Testis (tissue), 3 donors: Measurements from ENCODE around the gene MBTPS2. TPM values are rescaled to one million over a fixed set of nuclear protein-coding genes. Genes with fewer than 3 reads are reported as not detected.
"Not testable (repeated sequence)": the region's sequence is repeated elsewhere in the genome, so short reads cannot be mapped to it uniquely, and the experiment has no call there.

Source experiments
- DNase-seq: peaks from one replicate; pipeline ENCODE4 v3.0.0-alpha.2; 2019
- H3K27ac ChIP-seq, 2 donors: fragments of 200-600 bp; sonication (generic); one replicate each; pipeline ENCODE4 v1.5.1; 2019
- H3K27me3 ChIP-seq: fragments of 200-600 bp; sonication (generic); one replicate; pipeline ENCODE4 v1.5.1; 2019
- H3K36me3 ChIP-seq: fragments of 200-600 bp; sonication (generic); one replicate; pipeline ENCODE4 v1.5.1; 2017; ENCODE audit warnings: low read depth; ENCODE audit errors: missing control alignments
- H3K4me1 ChIP-seq: fragments of 200-600 bp; sonication (generic); one replicate; pipeline ENCODE4 v1.5.1; 2019
- H3K4me3 ChIP-seq, 2 donors: fragments of 200-600 bp; sonication (generic); one replicate each; pipeline ENCODE4 v1.5.1; 2017 to 2019
- H3K9me3 ChIP-seq: fragments of 200-600 bp; sonication (generic); one replicate; pipeline ENCODE4 v1.5.1; 2017
- CTCF ChIP-seq, 3 experiments: fragments of 450-650 bp in 2 of 3; fragments of 200-600 bp in 1 of 3; sonication (generic) in 1 of 3; IDR thresholded peaks; one replicate each; pipeline ENCODE4 v1.5.1; 2016 to 2019; ENCODE audit warnings: antibody characterized with exemption in 3 of 3, mild to moderate bottlenecking in 2 of 3, moderate library complexity in 1 of 3
- POLR2A ChIP-seq: fragments of 450-650 bp; IDR thresholded peaks from one replicate; pipeline ENCODE4 v1.6.1; 2017; ENCODE audit warnings: antibody characterized with exemption, mild to moderate bottlenecking, moderate library complexity
- WGBS, 2 donors: methylation state at CpG; one replicate each; pipeline ENCODE4 v1.1.5; 2018; 5-methylcytosine and 5-hydroxymethylcytosine counted together
- intact Hi-C: fragments of 100-400 bp; cut with DNase I; formaldehyde crosslinking; loops from one replicate; pipeline ENCODE4 v1.15.1; 2023; ENCODE audit warnings: low total_unique reads
- polyA plus RNA-seq: library from polyadenylated mRNA; stranded (reverse); fragments of 350-450 nt; fragmentation: Illumina TruSeq; extraction: RNeasy Lipid Tissue Mini Kit (QIAGEN cat#74804); gene quantifications from one replicate; pipeline ENCODE4 v1.2.3, GENCODE V29; 2014; ENCODE audit warnings: low read depth, low replicate concordance; ENCODE audit not compliant: insufficient read depth
- total RNA-seq, 2 donors: library from RNA; depleted of rRNA; stranded (reverse); fragments of >200 nt; gene quantifications; one replicate each; pipeline ENCODE4 v1.2.3, GENCODE V29; 2016

MBTPS2 gene
- total and polyA plus RNA-seq, 3 donors from 2014 or later: 8.5 to 11.4 (median 11.4) TPM

GRCh38 chrX:21813612-21814368, 25.6 kb upstream of the MBTPS2 start:
- TF ChIP-seq CTCF (IDR thresholded peaks at IDR 0.05) (no peak), POLR2A (no peak)
- H3K27ac ChIP-seq: no peak overlapping the region
- no peaks in the 10 kb centered on the region for H3K36me3 ChIP-seq
- H3K27me3 ChIP-seq: no peaks in the 10 kb centered on the region
- H3K4me3 ChIP-seq: no peak overlapping the region
- no peaks in the 10 kb centered on the region for H3K9me3 ChIP-seq
- H3K4me1 ChIP-seq: no peaks in the 10 kb centered on the region
- intact Hi-C loops: no loop called here
- no peak for DNase-seq

GRCh38 chrX:21816136-21816535, 23.3 kb upstream of the MBTPS2 start:
- intact Hi-C loops: no loop called here
- TF ChIP-seq CTCF (IDR thresholded peaks at IDR 0.05) (no peak), POLR2A (no peak)
- Histone ChIP-seq H3K4me1 (no peaks in the 10 kb centered on the region), H3K36me3 (no peaks in the 10 kb centered on the region), H3K27me3 (no peaks in the 10 kb centered on the region), H3K9me3 (no peaks in the 10 kb centered on the region), H3K27ac (no peak overlapping the region), H3K4me3 (no peak overlapping the region)
- 77 to 91% methylated on average over 5 of the region's 5 CpGs for WGBS, 2 donors
- DNase-seq: no peak

- intact Hi-C loops, H3K9me3 ChIP-seq, H3K36me3 ChIP-seq, H3K27me3 ChIP-seq, H3K27ac ChIP-seq, H3K4me3 ChIP-seq, DNase-seq, H3K4me1 ChIP-seq: not testable (repeated sequence)
- 100% methylated on average over 1 of the region's 1 CpG for WGBS, 2 donors
Measured at GRCh38 chrX:21820170-21820569, 19.2 kb upstream of the MBTPS2 start.

GRCh38 chrX:21821875-21822274, 17.5 kb upstream of the MBTPS2 start:
- Histone ChIP-seq H3K4me1 (no peaks in the 10 kb centered on the region), H3K36me3 (no peaks in the 10 kb centered on the region), H3K9me3 (no peaks in the 10 kb centered on the region), H3K4me3 (no peak overlapping the region), H3K27ac (no peak overlapping the region), H3K27me3 (no peaks in the 10 kb centered on the region)
- intact Hi-C loops: no loop called here
- TF ChIP-seq CTCF (IDR thresholded peaks at IDR 0.05): no peak
- no peak for TF ChIP-seq POLR2A
- DNase-seq: no peak
- 93 to 100% methylated on average over 2 to 3 of the region's 3 CpGs for WGBS, 2 donors

GRCh38 chrX:21831496-21831895, 7.9 kb upstream of the MBTPS2 start:
- intact Hi-C loops: no loop called here
- no peak for DNase-seq
- Histone ChIP-seq H3K9me3 (no peaks in the 10 kb centered on the region), H3K27ac (no peak overlapping the region), H3K4me1 (no peaks in the 10 kb centered on the region), H3K27me3 (no peaks in the 10 kb centered on the region), H3K4me3 (no peak overlapping the region), H3K36me3 (no peaks in the 10 kb centered on the region)
- TF ChIP-seq CTCF (IDR thresholded peaks at IDR 0.05): no peak
- no peak for TF ChIP-seq POLR2A
- WGBS, 2 donors: 83 to 86% methylated on average over 2 of the region's 2 CpGs
